Stimulated activated CD8-positive, alpha-beta memory T cell treated with anti-CD3 and anti-CD28 coated beads, Interleukin-4, amount 100 ng/mL, for 1 hour (primary cell): Measurements from ENCODE around the gene CFDP1.

Source experiments
- DNase-seq, 2 donors: peaks; one replicate each; pipeline ENCODE4 v3.0.0-alpha.2; 2020; ENCODE audit warnings: low read depth in 2 of 2, low spot score in 1 of 2

The CFDP1 gene

GRCh38 chr16:75267631-75268264, 165.6 kb downstream of the CFDP1 start:
- DNase-seq: no peak

GRCh38 chr16:75266738-75267630, 166.3 kb downstream of the CFDP1 start:
- no peak for DNase-seq

- DNase-seq: no peak
These were observed 167.2 kb downstream of the CFDP1 start for GRCh38 chr16:75265911-75266701.

GRCh38 chr16:75264999-75265910, 168.0 kb downstream of the CFDP1 start:
- DNase-seq: no peak

GRCh38 chr16:75264457-75264998, 168.8 kb downstream of the CFDP1 start:
- no peak for DNase-seq

- no peak for DNase-seq
These were observed 169.3 kb downstream of the CFDP1 start for GRCh38 chr16:75263963-75264445.

- no peak for DNase-seq
These were observed 169.9 kb downstream of the CFDP1 start for GRCh38 chr16:75263291-75263962.

- no peak for DNase-seq
These were observed 170.5 kb downstream of the CFDP1 start for GRCh38 chr16:75262800-75263127.

GRCh38 chr16:75262104-75262799, 171.1 kb downstream of the CFDP1 start:
- no peak for DNase-seq

GRCh38 chr16:75261590-75262078, 171.7 kb downstream of the CFDP1 start:
- no peak for DNase-seq

GRCh38 chr16:75260851-75261589, 172.3 kb downstream of the CFDP1 start:
- DNase-seq: no peak

- no peak for DNase-seq
These were observed 174.5 kb downstream of the CFDP1 start for GRCh38 chr16:75258807-75259141.

GRCh38 chr16:75257886-75258806, 175.2 kb downstream of the CFDP1 start:
- DNase-seq: no peak

GRCh38 chr16:75256696-75257343, 176.5 kb downstream of the CFDP1 start:
- no peak for DNase-seq

- DNase-seq: no peak
These were observed 177.2 kb downstream of the CFDP1 start for GRCh38 chr16:75256059-75256571.

- no peak for DNase-seq
These were observed 178.9 kb downstream of the CFDP1 start for GRCh38 chr16:75254359-75254837.
